H1 (cell line): Measurements from ENCODE around the gene KRT8. TPM values are rescaled to one million over a fixed set of nuclear protein-coding genes. Genes with fewer than 3 reads are reported as not detected.
A peak's percentile ranks its signal among the peaks of the same experiment; 100 is the strongest.

ENCODE experiments used
- CTCF ChIA-PET: fragments of 300-600 bp; sonication (Branson Sonifier 250); formaldehyde crosslinking; loops from one replicate; lab custom pipeline; 2021; ENCODE audit not compliant: partially characterized antibody; lab: Charles Lee
- POLR2A ChIA-PET: fragments of 300-600 bp; sonication (Branson Sonifier 250); formaldehyde crosslinking; loops from one replicate; lab custom pipeline; 2021; ENCODE audit warnings: inconsistent platforms; ENCODE audit not compliant: partially characterized antibody; lab: Charles Lee
- DNase-seq, 2 experiments: peaks; one replicate each; pipeline versions ENCODE4 v3.0.0 to v3.0.0-alpha.2; 2010 to 2022; ENCODE audit warnings: low spot score in 2 of 2, low read depth in 1 of 2, mixed read lengths in 1 of 2
- FAIRE-seq: peaks from 2 replicates; lab custom pipeline; 2011; peaks lifted over from hg19 to GRCh38; lab: Jason Lieb, UNC
- H2AFZ ChIP-seq: 2 replicates; pipeline ENCODE4 v1.8.1; 2012; ENCODE audit warnings: low read length, inconsistent platforms
- H2AK5ac ChIP-seq: 2 replicates; pipeline ENCODE4 v1.6.1; 2013; ENCODE audit warnings: low read depth, low read length
- H2BK120ac ChIP-seq: replicated peaks from 2 replicates; pipeline ENCODE3; 2013; ENCODE audit warnings: low read depth, low read length, inconsistent platforms
- H2BK12ac ChIP-seq: 2 replicates; pipeline ENCODE4 v1.6.1; 2013; ENCODE audit warnings: low read depth, low read length
- H2BK15ac ChIP-seq: 2 replicates; pipeline ENCODE4 v1.6.1; 2013; ENCODE audit warnings: low read length
- H2BK20ac ChIP-seq: 2 replicates; pipeline ENCODE4 v1.6.1; 2013; ENCODE audit warnings: low read length
- H2BK5ac ChIP-seq: 2 replicates; pipeline ENCODE4 v1.6.1; 2013; ENCODE audit warnings: low read depth, low read length
- H3K14ac ChIP-seq: 2 replicates; pipeline ENCODE4 v1.6.1; 2013; ENCODE audit warnings: inconsistent platforms; ENCODE audit not compliant: insufficient read length
- H3K18ac ChIP-seq: 2 replicates; pipeline ENCODE4 v1.6.1; 2013; ENCODE audit warnings: low read length; ENCODE audit errors: extremely low read depth
- H3K23ac ChIP-seq: 2 replicates; pipeline ENCODE4 v1.6.1; 2013; ENCODE audit warnings: inconsistent platforms; ENCODE audit not compliant: insufficient read length
- H3K23me2 ChIP-seq: 2 replicates; pipeline ENCODE4 v1.6.1; 2013; ENCODE audit warnings: low read depth, low read length
- H3K27ac ChIP-seq: 2 replicates; pipeline ENCODE4 v1.6.1; 2011; ENCODE audit warnings: low read depth, low read length, inconsistent platforms
- H3K27me3 ChIP-seq, 4 experiments: replicated peaks in 1 of 4; 1 replicate in 1 of 4; 2 replicates in 3 of 4; pipeline versions ENCODE4 v1.6.1 to v1.8.1; 2011 to 2013; ENCODE audit warnings: low read length in 3 of 4, mild to moderate bottlenecking in 3 of 4, inconsistent platforms in 2 of 4, mixed read lengths in 2 of 4, moderate library complexity in 1 of 4; ENCODE audit not compliant: control insufficient read depth in 3 of 4, insufficient read depth in 3 of 4; ENCODE audit errors: extremely low read depth in 1 of 4
- H3K36me3 ChIP-seq, 4 experiments: 2 replicates each; pipeline versions ENCODE4 v1.6.1 to v1.8.1; 2011 to 2013; ENCODE audit warnings: mild to moderate bottlenecking in 4 of 4, low read length in 3 of 4, moderate library complexity in 2 of 4, control low read depth in 1 of 4, inconsistent platforms in 1 of 4; ENCODE audit not compliant: insufficient read depth in 4 of 4, control insufficient read depth in 2 of 4
- H3K4ac ChIP-seq: replicated peaks from 2 replicates; pipeline ENCODE3; 2013; ENCODE audit warnings: low read length, low read depth, mixed read lengths, inconsistent platforms; ENCODE audit not compliant: insufficient read length
- H3K4me1 ChIP-seq, 4 experiments: replicated peaks in 1 of 4; 1 replicate in 1 of 4; 2 replicates in 3 of 4; pipeline versions ENCODE4 v1.6.1 to v1.8.1; 2011 to 2013; ENCODE audit warnings: low read length in 3 of 4, inconsistent platforms in 2 of 4, mixed read lengths in 1 of 4; ENCODE audit not compliant: insufficient read depth in 4 of 4, control insufficient read depth in 3 of 4
- H3K4me2 ChIP-seq, 2 experiments: 2 replicates each; pipeline versions ENCODE4 v1.6.1 to v1.8.1; 2011 to 2013; ENCODE audit warnings: low read depth in 2 of 2, low read length in 2 of 2, control low read depth in 1 of 2, inconsistent platforms in 1 of 2, mild to moderate bottlenecking in 1 of 2; ENCODE audit not compliant: insufficient read depth in 1 of 2
- H3K4me3 ChIP-seq, 4 experiments: fragments of 200-600, 300-600 bp in 1 of 4; sonication (generic), shearing (Covaris generic), sonication (Bioruptor Twin) in 1 of 4; 2 replicates each; pipeline versions ENCODE4 v1.5.1 to v1.8.1; 2011 to 2016; ENCODE audit warnings: low read length in 4 of 4, low read depth in 3 of 4, control low read depth in 2 of 4, inconsistent platforms in 2 of 4, mild to moderate bottlenecking in 2 of 4, mixed read lengths in 1 of 4, moderate library complexity in 1 of 4; ENCODE audit not compliant: insufficient read depth in 2 of 4; ENCODE audit errors: extremely low read depth in 1 of 4
- H3K56ac ChIP-seq: replicated peaks from 2 replicates; pipeline ENCODE3; 2013; ENCODE audit warnings: low read depth, mild to moderate bottlenecking, mixed read lengths, low read length, inconsistent platforms; ENCODE audit not compliant: insufficient read length
- H3K79me1 ChIP-seq: 2 replicates; pipeline ENCODE4 v1.6.1; 2013; ENCODE audit warnings: low read depth, low read length, control low read depth
- H3K79me2 ChIP-seq, 2 experiments: 2 replicates each; pipeline versions ENCODE4 v1.6.1 to v1.8.1; 2012 to 2013; ENCODE audit warnings: low read length in 2 of 2, mild to moderate bottlenecking in 2 of 2, inconsistent platforms in 1 of 2; ENCODE audit not compliant: insufficient read depth in 2 of 2, control insufficient read depth in 1 of 2
- H3K9ac ChIP-seq, 4 experiments: replicated peaks in 1 of 4; 1 replicate in 1 of 4; 2 replicates in 3 of 4; pipeline versions ENCODE4 v1.6.1 to v1.8.1; 2011 to 2013; ENCODE audit warnings: low read depth in 3 of 4, low read length in 3 of 4, control low read depth in 2 of 4, mild to moderate bottlenecking in 2 of 4, moderate library complexity in 2 of 4, inconsistent platforms in 1 of 4; ENCODE audit errors: extremely low read depth in 1 of 4
- H3K9me3 ChIP-seq, 2 experiments: 2 replicates each; pipeline versions ENCODE4 v1.6.1 to v1.8.1; 2012 to 2013; ENCODE audit warnings: mild to moderate bottlenecking in 2 of 2, moderate library complexity in 2 of 2, control low read depth in 1 of 2, inconsistent platforms in 1 of 2, low read depth in 1 of 2, low read length in 1 of 2, mixed read lengths in 1 of 2; ENCODE audit not compliant: insufficient read depth in 2 of 2
- H4K20me1 ChIP-seq, 2 experiments: replicated peaks in 1 of 2; 2 replicates each; pipeline versions ENCODE3 to v1.8.1; 2011 to 2013; ENCODE audit warnings: inconsistent platforms in 2 of 2, low read length in 2 of 2, mild to moderate bottlenecking in 1 of 2; ENCODE audit not compliant: insufficient read depth in 2 of 2, control insufficient read depth in 1 of 2
- H4K5ac ChIP-seq: 2 replicates; pipeline ENCODE4 v1.6.1; 2013; ENCODE audit warnings: low read length, low read depth, mixed read lengths, inconsistent platforms; ENCODE audit not compliant: insufficient read length
- H4K8ac ChIP-seq: 2 replicates; pipeline ENCODE4 v1.8.0; 2013; ENCODE audit warnings: mild to moderate bottlenecking, moderate library complexity, low read length, inconsistent platforms; ENCODE audit not compliant: insufficient read depth; ENCODE audit errors: extremely low read depth
- H4K91ac ChIP-seq: replicated peaks from 2 replicates; pipeline ENCODE3; 2013; ENCODE audit warnings: low read length, mixed read lengths, inconsistent platforms; ENCODE audit not compliant: insufficient read length
- EGR1 ChIP-seq: IDR thresholded peaks from 2 replicates; pipeline ENCODE4 v1.6.1; 2011; ENCODE audit warnings: low read depth, low read length, borderline replicate concordance
- HDAC2 ChIP-seq, 2 experiments: fragments of 300-600 bp in 1 of 2; sonication (generic) in 1 of 2; IDR thresholded peaks; 2 replicates each; pipeline ENCODE4 v1.6.1; 2011 to 2012; ENCODE audit warnings: low read depth in 2 of 2, low read length in 2 of 2, mild to moderate bottlenecking in 2 of 2, moderate library complexity in 2 of 2, borderline replicate concordance in 1 of 2, inconsistent platforms in 1 of 2
- JUND ChIP-seq: IDR thresholded peaks from 2 replicates; pipeline ENCODE4 v1.6.1; 2011; ENCODE audit warnings: mild to moderate bottlenecking, improper control_type of control experiment, low read length
- POLR2AphosphoS5 ChIP-seq: IDR thresholded peaks from 2 replicates; pipeline ENCODE4 v1.6.1; 2011; ENCODE audit warnings: low read depth, low read length
- RNF2 ChIP-seq: fragments of 200-900, 300-1000 bp; sonication (generic); IDR thresholded peaks from 2 replicates; pipeline ENCODE4 v1.7.1; 2016; ENCODE audit warnings: borderline replicate concordance, low read depth, mild to moderate bottlenecking, antibody characterized with exemption, low read length; ENCODE audit not compliant: poor library complexity, severe bottlenecking; ENCODE audit errors: missing control alignments
- SAP30 ChIP-seq: fragments of 300-600 bp; sonication (generic); IDR thresholded peaks from 2 replicates; pipeline ENCODE4 v1.7.1; 2012; ENCODE audit warnings: low read length, moderate library complexity, mild to moderate bottlenecking, inconsistent platforms; ENCODE audit not compliant: insufficient read depth, insufficient replicate concordance
- WGBS, 2 experiments: shearing (Covaris generic) in 1 of 2; methylation state at CpG; one replicate each; pipeline versions ENCODE4 v1.1.6 to v1.1.7; 2013 to 2015; ENCODE audit warnings: low lambda C conversion rate in 2 of 2, mixed read lengths in 2 of 2, inconsistent platforms in 1 of 2, low coverage in 1 of 2, missing lambda C conversion rate in 1 of 2; ENCODE audit not compliant: insufficient replicate concordance in 2 of 2, insufficient coverage in 1 of 2, insufficient read length in 1 of 2; ENCODE audit errors: extremely low coverage in 1 of 2, missing lambda C conversion rate in 1 of 2; 5-methylcytosine and 5-hydroxymethylcytosine counted together
- polyA plus RNA-seq, 7 experiments: library from polyadenylated mRNA; depleted of rRNA in 3 of 7; stranded (reverse) in 5 of 7; unstranded in 2 of 7; fragments of >200 nt in 5 of 7; fragments of 200-250 nt in 2 of 7; gene quantifications; 1 replicate in 5 of 7; 2 replicates in 1 of 7; 4 replicates in 1 of 7; pipeline versions ENCODE4 v1.2.1 to v1.2.3, GENCODE V29; 2011 to 2013; ENCODE audit warnings: missing spikeins in 2 of 7, mixed read lengths in 2 of 7
- total RNA-seq: library from RNA; stranded (reverse); fragmentation: NEBNext Ultra II Directional; extraction: Animal tissue kit (Norgen Biotek cat#: 25700); gene quantifications from 2 replicates; pipeline ENCODE4 v1.2.1, GENCODE V29; 2021

KRT8 gene
- total and polyA plus RNA-seq, 2 of the 8 experiments (the other 6 are each of a cell fraction or from before 2014, with no cell fraction given) = 280 to 290 TPM

- Histone ChIP-seq H3K36me3 (no peaks in the 10 kb centered on the region), H3K56ac (no peak overlapping the region), H4K91ac (no peak overlapping the region), H2BK15ac (no peak overlapping the region; the same call in 1 of the 2 replicates), H4K8ac (no peak overlapping the region), H3K79me2 (no peaks in the 10 kb centered on the region), H4K20me1 (no peaks in the 10 kb centered on the region), H3K23ac (no peak overlapping the region), H3K9me3 (no peaks in the 10 kb centered on the region), H4K5ac (no peak overlapping the region), H3K18ac (no peak overlapping the region; the same call in 1 of the 2 replicates), H3K4ac (no peak overlapping the region), H2BK5ac (peak overlapping the region; percentile 1; the same call in 1 of the 2 replicates), H2AFZ (no peak overlapping the region), H3K4me2 (no peak overlapping the region; a peak in 1 of 4 replicates), H2BK120ac (no peak overlapping the region), H3K23me2 (no peaks in the 10 kb centered on the region; the same call in 1 of the 2 replicates), H3K4me1 (peaks cover 13 to 31% (median 20%) of the 10 kb centered on the region in 4 experiments), H3K14ac (no peak overlapping the region), H2BK12ac (peak overlapping the region; percentile 64; the same call in 1 of the 2 replicates), H3K27me3 (no peaks in the 10 kb centered on the region; a peak in 1 of 7 replicates), H3K9ac (no peak overlapping the region), H3K79me1 (no peaks in the 10 kb centered on the region), H2BK20ac (no peak overlapping the region; the same call in 1 of the 2 replicates), H2AK5ac (no peak overlapping the region), H3K4me3 (no peak overlapping the region), H3K27ac (no peak overlapping the region)
- TF ChIP-seq JUND (no peak), EGR1 (no peak), POLR2AphosphoS5 (no peak), RNF2 (no peak), SAP30 (no peak), HDAC2 (IDR thresholded peaks at IDR 0.05; ENCODE audit: borderline replicate concordance in 1 of 2, low read depth in 2 of 2, low read length in 2 of 2) (no peak)
- FAIRE-seq (no peak), DNase-seq (no peak)
- 82% methylated on average over 10 of the region's 10 CpGs; no CpG with 5 or more reads in 1 of the 2 experiments for WGBS, 2 experiments
- ChIA-PET POLR2A (interaction anchor here (1.0 to 17.4 kb wide), 5 partner anchors 8 to 44 kb away, joined by 4 to 297 read pairs (median 4); partner anchors contain the start of gene KRT18), CTCF (interaction anchor here (0.6 to 36.8 kb wide), 11 partner anchors 10 to 582 kb away, joined by 3 to 1250 read pairs (median 4); partner anchors contain the start of gene KRT18)
These were observed 5.5 kb upstream of the KRT8 start for GRCh38 chr12:52910248-52910883.
